GM12892 (cell line): ENCODE measurements around the gene ACADS.

Experiments
- POLR2A ChIP-seq: IDR thresholded peaks from 2 replicates; pipeline ENCODE4 v1.6.1; 2011; ENCODE audit warnings: low read depth, low read length, control low read depth
- POLR2AphosphoS5 ChIP-seq: IDR thresholded peaks from 2 replicates; pipeline ENCODE4 v1.6.1; 2011; ENCODE audit warnings: low read depth, low read length, control low read depth
- TAF1 ChIP-seq: IDR thresholded peaks from 2 replicates; pipeline ENCODE4 v1.6.1; 2011; ENCODE audit warnings: low read depth, mild to moderate bottlenecking, control low read depth, low read length, borderline replicate concordance

- TF ChIP-seq POLR2A (no peak), POLR2AphosphoS5 (no peak), TAF1 (no peak)
Observed at GRCh38 chr12:120775862-120776552, 50.4 kb downstream of the ACADS start.
